K562 (cell line): ENCODE data around the gene PRDM15. TPM values are rescaled to one million over a fixed set of nuclear protein-coding genes. Genes with fewer than 3 reads are reported as not detected.

Experiments
- BRD4 ChIP-seq: fragments of 200-600 bp; sonication (generic); IDR thresholded peaks from 2 replicates; pipeline ENCODE4 v1.6.1; 2017; ENCODE audit warnings: inconsistent platforms
- EP300 ChIP-seq: IDR thresholded peaks from 2 replicates; pipeline ENCODE4 v1.6.1; 2012; ENCODE audit warnings: low read length, improper control_type of control experiment
- HINFP ChIP-seq: fragments of 450-650 bp; conservative IDR thresholded peaks from 2 replicates; pipeline ENCODE4 v1.6.1; 2016; ENCODE audit warnings: missing genetic modification characterization, low read depth, mild to moderate bottlenecking, control low read depth, missing compliant biosample characterization
- POU5F1 ChIP-seq: fragments of 150-350 bp; IDR thresholded peaks from 2 replicates; pipeline ENCODE4 v1.6.1; 2014; ENCODE audit warnings: borderline replicate concordance, low read length, low read depth, mild to moderate bottlenecking; ENCODE audit not compliant: partially characterized antibody
- REST ChIP-seq, 2 experiments: fragments of 450-650 bp; formaldehyde crosslinking in 1 of 2; IDR thresholded peaks; 2 replicates each; pipeline versions ENCODE4 v1.4.0 to v1.6.1; 2014 to 2020; ENCODE audit warnings: mild to moderate bottlenecking in 2 of 2, borderline replicate concordance in 1 of 2, low read depth in 1 of 2
- RNF219 ChIP-seq: fragments of 250-450 bp; sonication (Bioruptor Pico); IDR thresholded peaks from 2 replicates; pipeline ENCODE4 v1.5.0; 2022; ENCODE audit warnings: mild to moderate bottlenecking
- SAFB2 ChIP-seq: fragments of 200-400 bp; formaldehyde crosslinking; IDR thresholded peaks from 2 replicates; pipeline ENCODE4 v1.6.1; 2018; ENCODE audit warnings: borderline replicate concordance, low read length, low read depth, moderate library complexity; ENCODE audit not compliant: severe bottlenecking
- SMARCA5 ChIP-seq: fragments of 450-650 bp; IDR thresholded peaks from 2 replicates; pipeline ENCODE4 v1.6.1; 2016
- SMARCC2 ChIP-seq: fragments of 450-650 bp; IDR thresholded peaks from 2 replicates; pipeline ENCODE4 v1.6.1; 2017; ENCODE audit warnings: antibody characterized with exemption, moderate library complexity, mild to moderate bottlenecking, low read depth
- ZBTB34 ChIP-seq: fragments of 250-450 bp; sonication (Bioruptor Pico); IDR thresholded peaks from 2 replicates; pipeline ENCODE4 v1.8.0; 2021; ENCODE audit warnings: mild to moderate bottlenecking, moderate library complexity
- ZNF280B ChIP-seq: fragments of 250-450 bp; sonication (Bioruptor Pico); IDR thresholded peaks from 2 replicates; pipeline ENCODE4 v1.5.1; 2021; ENCODE audit warnings: mild to moderate bottlenecking
- polyA plus RNA-seq, 8 experiments: library from polyadenylated mRNA; depleted of rRNA in 4 of 8; stranded (reverse) in 5 of 8; unstranded in 3 of 8; fragments of >200 nt; fragmentation: Nextera tagmentation in 2 of 8; fragmentation: Illumina TruSeq in 1 of 8; extraction: Ambion mirVana in 2 of 8; extraction: Trizol in 1 of 8; gene quantifications; 2 replicates each; pipeline versions ENCODE4 v1.2.1 to v1.2.3, GENCODE V29; 2011 to 2014; ENCODE audit warnings: inconsistent platforms in 1 of 8, missing spikeins in 1 of 8
- total RNA-seq, 7 experiments: library from RNA; depleted of rRNA in 6 of 7; stranded (reverse); fragments of >200 nt in 6 of 7; fragmentation: Illumina TruSeq in 2 of 7; extraction: Trizol in 2 of 7; gene quantifications; 2 replicates each; pipeline versions ENCODE4 v1.2.1 to v1.2.3, GENCODE V29; 2011 to 2021; ENCODE audit warnings: low replicate concordance in 1 of 7

Gene PRDM15
- total and polyA plus RNA-seq, 9 of the 15 experiments (the other 6 are each of a cell fraction or from before 2014, with no cell fraction given) = 0.93 to 9.2 (median 6.2) TPM

GRCh38 chr21:41865002-41865777 is 14.0 kb downstream of the PRDM15 start (continued):
- TF ChIP-seq REST (IDR thresholded peaks at IDR 0.05; ENCODE audit: borderline replicate concordance) (no peak), REST (CRISPR knock-in tag; IDR thresholded peaks at IDR 0.05; ENCODE audit: low read depth) (no peak), SMARCA5 (peak; percentile 57; the same call in 1 of the 2 replicates), ZBTB34 (CRISPR knock-in tag) (no peak), ZNF280B (no peak), SMARCC2 (no peak), BRD4 (no peak), SAFB2 (no peak), EP300 (no peak), RNF219 (no peak), HINFP (tag) (no peak), POU5F1 (no peak)
